ENCODE results near the gene RAP1B. TPM values are rescaled to one million over a fixed set of nuclear protein-coding genes. Genes with fewer than 3 reads are reported as not detected.

RAP1B gene
- total RNA-seq, 1 donor from 2014 or later: 87.6 TPM

DNA sequence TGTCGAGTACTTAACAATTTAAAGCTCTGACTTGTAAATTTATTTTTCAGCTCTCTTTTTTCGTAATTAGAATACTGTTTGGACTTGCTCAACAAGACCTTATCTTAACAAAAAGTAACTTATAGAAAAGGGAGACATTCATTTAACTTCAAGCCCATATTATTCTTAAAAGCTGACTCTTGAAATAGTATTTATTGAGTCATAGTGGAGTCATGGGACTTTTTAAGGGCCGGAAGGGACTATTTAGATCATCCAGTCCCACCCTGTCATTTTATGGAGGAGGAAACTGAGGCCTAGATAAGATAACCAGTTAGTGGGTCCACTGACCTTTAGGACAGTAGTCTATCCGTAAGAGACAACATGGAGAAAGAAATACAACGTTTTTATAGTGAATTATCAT, 1.5 kb downstream of the RAP1B start:
- no peak for ATAC-seq

DNA sequence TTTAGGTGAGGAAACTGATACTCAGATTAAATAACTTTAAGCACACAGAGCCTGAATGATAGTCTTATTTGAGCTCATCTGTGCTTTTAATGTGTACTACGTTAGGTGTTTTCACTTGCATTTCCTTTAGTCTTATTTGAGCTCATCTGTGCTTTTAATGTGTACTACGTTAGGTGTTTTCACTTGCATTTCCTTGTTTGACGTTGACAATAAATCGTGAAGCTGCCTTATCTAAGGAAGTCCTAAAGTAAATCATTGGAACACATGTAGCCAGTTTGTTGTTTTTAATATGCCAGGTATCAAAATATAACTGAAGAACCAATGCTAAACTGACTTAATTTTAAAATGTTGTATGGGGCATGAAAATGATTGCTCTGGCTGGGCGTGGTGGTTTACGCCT, 2.0 kb downstream of the RAP1B start:
- no peak for ATAC-seq

DNA sequence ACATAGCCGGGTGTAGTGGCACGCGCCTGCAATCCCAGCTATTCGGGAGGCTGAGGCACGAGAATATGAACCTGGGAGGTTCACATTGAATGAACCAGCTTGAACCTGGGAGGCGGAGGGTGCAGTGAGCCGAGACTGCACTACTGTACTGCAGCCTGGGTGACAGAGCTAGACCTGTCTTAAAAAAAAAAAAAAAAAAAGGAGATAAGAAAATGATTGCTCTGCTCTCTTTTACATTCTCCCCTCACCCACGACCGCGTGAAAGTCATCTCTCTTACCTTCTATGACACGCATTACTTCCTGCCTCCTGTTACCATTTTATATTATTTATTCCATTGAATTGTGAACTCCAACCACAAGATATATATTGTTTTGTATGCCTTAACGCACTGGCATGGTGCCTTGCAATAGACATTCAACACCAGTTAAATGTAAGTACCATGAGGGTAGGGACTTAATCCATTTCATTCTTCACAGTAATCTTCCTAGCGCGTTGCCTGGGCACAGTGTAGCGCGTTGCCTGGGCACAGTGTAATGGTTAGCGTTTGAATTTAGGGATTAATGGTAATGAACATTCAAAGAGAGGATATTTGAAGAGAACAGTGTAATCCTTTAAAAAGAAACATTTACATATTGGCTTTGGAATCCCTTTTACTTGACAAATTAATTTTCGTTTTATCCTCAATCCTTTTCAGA, 2.7 kb downstream of the RAP1B start:
- ATAC-seq: no peak

DNA sequence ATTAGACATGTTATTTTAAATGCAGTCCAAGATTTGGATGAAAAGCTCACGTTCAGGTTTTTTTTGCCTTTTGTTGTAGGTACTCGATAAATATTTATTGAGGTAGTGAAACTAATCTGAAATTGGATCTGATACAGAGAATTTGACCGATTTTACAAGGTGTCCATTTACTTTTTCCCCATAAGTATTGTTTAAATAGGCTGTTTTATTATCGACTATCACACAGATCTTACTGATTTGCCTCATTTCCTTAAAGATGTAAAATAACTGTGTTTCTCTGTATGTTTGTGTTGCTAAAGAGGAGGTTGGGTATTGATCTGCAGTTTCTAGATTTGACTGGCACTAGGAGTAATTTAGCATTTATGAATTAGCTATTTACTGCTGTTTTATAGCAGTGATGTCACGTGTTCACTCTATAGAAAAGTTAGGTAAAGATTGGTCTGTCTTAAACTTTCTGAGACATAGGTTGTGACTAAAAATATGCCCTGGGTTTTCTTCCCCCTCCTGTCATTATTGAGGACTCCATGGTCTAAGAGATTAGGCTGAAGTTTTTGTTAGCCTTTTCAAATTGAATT, 3.5 kb downstream of the RAP1B start:
- no peak for ATAC-seq

DNA sequence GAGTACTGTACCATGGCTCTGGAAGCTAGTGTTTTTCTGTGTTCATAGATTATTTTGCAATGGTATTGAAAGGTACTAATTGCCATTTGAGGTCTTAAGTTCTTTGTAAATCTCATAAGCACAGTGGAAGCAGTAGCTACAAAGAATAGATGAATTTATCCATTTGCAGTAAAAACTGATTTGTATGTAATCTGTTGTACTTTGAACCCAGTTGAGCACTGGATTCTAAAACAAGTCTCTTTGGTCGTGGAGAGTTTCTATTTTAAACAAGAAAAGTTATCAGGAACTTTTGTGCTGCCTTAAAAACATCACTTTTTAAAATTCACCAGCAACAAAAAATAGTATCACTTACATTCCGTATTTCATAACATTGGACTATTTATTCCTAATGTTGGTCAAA, 4.1 kb downstream of the RAP1B start:
- ATAC-seq: no peak

- ATAC-seq: peak; percentile 60
These were observed 6.6 kb downstream of the RAP1B start for GRCh38 chr12:68617160-68617926.

DNA sequence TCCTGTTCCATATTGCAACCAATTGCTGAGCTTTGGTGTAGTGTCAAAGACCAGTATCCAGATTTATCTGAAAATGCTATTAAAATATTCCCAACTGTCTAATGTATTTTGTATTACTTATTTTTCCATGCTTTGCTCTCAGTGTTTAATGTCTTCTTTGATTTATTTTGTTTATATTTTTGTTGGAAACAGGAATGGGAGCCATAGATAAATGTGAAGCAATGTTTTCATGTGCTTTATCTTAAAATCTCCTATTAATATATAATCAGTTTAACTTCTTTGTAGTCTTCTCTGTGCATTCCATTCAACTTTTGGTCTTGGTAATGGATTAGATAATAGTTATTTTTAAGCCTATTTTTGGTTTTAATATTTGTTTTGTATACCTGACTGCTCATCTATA, 8.8 kb downstream of the RAP1B start:
- no peak for ATAC-seq

DNA sequence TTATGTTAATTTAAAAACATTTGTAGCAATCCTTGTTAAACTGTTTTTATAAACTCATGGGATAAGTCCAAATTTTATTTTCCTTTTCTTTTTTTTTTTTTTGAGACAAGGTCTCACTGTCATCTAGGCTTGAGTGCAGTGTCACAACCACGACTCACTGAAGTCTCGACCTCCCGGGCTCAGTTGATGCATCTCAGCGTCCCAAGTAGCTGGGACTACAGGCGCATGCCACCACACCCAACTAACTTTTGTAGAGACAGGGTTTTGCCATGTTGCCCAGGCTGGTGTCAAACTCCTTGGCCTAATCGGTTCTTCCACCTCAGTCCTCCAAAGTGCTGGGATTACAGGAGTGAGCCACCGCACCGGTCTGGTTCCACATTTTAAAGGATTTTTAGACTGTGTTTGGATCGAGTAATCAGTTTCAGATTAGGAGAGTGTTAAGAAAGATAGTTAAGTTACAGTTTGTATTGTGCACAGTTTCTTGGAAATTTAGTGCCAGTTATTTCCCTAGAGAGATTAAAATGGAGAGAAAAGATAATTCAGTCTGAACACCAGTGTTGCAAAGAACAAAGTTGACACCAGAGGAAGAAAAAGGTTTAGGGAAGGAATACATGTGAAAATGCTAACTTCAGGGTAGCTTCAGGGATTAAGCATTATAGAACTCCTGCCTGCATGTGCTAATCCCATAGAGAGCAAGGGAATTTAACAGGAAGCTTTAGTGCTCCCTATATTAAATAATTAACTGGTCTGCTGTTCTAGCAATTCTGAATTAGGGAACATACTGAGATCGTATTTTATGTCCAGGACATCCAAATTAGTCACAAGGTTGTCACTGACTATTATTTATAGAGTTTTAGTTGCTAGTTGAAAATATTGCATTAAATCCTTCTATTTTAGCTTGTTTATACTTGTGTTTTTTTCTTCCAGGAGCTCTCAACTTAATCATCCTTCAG, 10.1 kb downstream of the RAP1B start:
- no peak for ATAC-seq

DNA sequence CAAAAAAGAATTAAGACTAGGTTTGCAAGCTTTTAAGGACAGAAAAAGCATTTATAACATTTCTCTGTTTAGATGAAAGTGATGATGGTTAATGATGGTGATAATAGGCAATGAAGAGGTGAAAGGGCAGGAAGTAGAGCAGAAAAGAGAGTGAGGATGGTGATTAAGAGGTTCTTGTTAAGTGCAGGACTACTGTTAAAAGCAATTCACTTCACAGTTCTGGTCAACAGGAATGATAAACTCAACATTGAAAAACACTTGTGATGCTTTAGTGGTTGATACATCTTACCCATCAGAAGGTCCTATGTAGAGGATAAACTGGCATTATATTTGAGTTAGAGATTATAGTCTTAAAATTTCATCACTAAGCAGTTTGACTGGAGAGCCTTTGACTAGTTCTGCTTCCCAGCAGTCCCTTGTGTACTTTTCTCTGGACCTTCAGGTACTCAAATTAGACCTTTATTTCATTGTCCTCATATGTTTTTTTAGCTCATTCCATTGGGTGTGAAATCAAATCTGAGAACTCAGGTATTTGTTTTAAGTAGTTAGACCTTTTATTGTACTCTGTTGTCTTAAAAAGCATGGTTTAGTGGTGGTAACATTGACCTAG, 10.9 kb downstream of the RAP1B start:
- ATAC-seq: no peak

DNA sequence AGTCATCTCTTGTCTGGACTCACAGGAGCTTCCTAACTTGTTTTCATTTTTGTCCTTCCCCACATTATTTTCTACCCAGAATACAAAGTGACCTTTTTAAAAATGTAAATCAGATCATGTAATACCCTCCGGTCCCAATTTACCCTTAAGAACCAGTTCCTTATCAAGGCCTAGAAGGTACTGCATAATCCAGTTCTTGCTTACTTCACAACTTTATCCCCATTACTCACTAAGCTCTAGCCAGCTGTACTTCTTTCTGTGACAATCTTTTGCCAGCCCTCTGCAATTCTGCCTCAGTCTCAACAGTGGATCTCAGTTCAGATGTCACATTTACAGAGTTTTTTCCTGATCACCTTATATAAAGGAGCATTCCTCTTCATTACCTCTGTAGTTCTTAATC, 11.6 kb downstream of the RAP1B start:
- ATAC-seq: peak; percentile 48

GRCh38 chr12:68623059-68623458, 12.4 kb downstream of the RAP1B start:
- ATAC-seq: no peak

GRCh38 chr12:68623984-68624383, 13.3 kb downstream of the RAP1B start:
- ATAC-seq: no peak

GRCh38 chr12:68624933-68625332, 14.2 kb downstream of the RAP1B start:
- no peak for ATAC-seq

GRCh38 chr12:68627673-68628319, 17.1 kb downstream of the RAP1B start:
- no peak for ATAC-seq

DNA sequence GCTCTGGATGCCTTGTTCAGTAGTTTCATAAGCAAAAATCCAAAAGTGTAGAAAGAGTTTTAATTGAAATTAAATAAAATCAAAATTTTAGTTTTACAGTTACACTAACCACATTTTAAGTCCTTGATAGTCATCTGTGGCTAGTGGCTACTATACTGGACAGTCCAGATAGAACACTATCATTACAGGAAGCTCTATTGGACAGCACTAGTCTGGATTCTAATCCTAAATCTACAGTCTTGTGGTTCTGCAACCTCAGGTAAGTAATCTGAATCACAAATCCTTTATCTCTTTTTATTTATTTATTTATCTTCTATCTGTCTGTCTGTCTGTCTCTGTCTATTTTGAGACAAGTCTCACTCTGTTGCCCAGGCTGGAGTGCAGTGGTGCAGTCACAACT, 18.0 kb downstream of the RAP1B start:
- no peak for ATAC-seq

DNA sequence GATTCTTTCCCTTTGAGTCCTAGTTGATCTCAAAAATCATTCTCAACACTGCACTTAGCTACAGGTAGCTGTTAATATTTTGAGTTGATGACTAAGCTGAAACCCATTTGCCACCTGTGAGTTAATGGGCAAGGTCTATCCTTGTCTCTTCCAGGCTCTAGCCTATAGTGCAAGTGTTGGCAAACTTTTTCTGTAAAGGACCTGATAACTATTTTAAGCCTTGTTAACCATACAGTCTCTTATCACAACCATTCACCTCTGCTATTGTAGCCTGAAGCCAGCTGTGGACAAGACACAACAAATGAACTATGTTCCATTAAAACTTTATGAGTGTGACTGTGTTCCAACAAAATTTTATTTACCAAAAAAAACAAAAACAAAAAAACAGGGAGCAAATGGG, 19.4 kb downstream of the RAP1B start:
- ATAC-seq: peak; percentile 35

- no peak for ATAC-seq
These were observed 19.9 kb downstream of the RAP1B start for GRCh38 chr12:68630598-68630997.

DNA sequence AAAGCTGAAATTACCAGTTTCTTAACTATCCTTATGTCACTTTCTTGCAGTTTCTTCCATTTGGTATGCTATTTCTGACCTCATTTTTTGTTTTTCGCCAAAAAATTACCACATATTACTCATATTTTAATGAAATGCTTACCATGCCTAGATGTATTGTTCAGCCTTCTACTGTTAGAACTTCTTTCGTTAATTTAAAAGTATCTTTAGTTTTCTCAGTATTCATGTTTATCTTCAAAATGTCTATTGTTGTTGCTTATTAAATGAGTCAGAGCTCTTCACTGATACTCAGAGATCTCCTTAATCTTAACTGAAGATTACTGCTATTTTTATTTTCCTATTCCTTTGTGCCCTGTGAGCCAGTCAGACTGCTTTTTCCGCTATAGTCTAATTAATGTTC, 20.5 kb downstream of the RAP1B start:
- ATAC-seq: no peak

- ATAC-seq: no peak
These were observed 21.8 kb downstream of the RAP1B start for GRCh38 chr12:68632486-68632885.

GRCh38 chr12:68633614-68634558, 23.2 kb downstream of the RAP1B start:
- no peak for ATAC-seq

- peak; percentile 73 for ATAC-seq
These were observed 25.6 kb downstream of the RAP1B start for GRCh38 chr12:68636268-68636667.
